Heart right ventricle (tissue), 16 donors: Measurements from ENCODE around the gene FAM83F. TPM values are rescaled to one million over a fixed set of nuclear protein-coding genes. Genes with fewer than 3 reads are reported as not detected.

Source experiments
- ATAC-seq, 8 donors: fragments of 200-7000 bp; cut with Tn5 transposase; one replicate each; pipeline ENCODE4 v1.9.1; 2020; ENCODE audit warnings: mild to moderate bottlenecking in 8 of 8, moderate library complexity in 8 of 8, moderate number of reproducible peaks in 1 of 8
- DNase-seq, 2 donors: peaks; one replicate each; pipeline ENCODE4 v3.0.0-alpha.2; 2020
- H3K27ac ChIP-seq, 10 donors: fragments of 200-600 bp; sonication (generic) in 2 of 10; one replicate each; pipeline versions ENCODE4 v1.5.0 to v1.8.0; 2020 to 2022; ENCODE audit warnings: mild to moderate bottlenecking in 3 of 10
- H3K27me3 ChIP-seq, 7 donors: fragments of 200-600 bp; one replicate each; pipeline ENCODE4 v1.8.0; 2021 to 2022; ENCODE audit warnings: mild to moderate bottlenecking in 2 of 7
- H3K36me3 ChIP-seq, 9 donors: fragments of 200-600 bp; sonication (generic) in 1 of 9; one replicate each; pipeline versions ENCODE4 v1.5.0 to v1.8.0; 2020 to 2022; ENCODE audit warnings: mild to moderate bottlenecking in 2 of 9
- H3K4me1 ChIP-seq, 9 donors: fragments of 200-600 bp; sonication (generic) in 1 of 9; one replicate each; pipeline versions ENCODE4 v1.5.0 to v1.8.0; 2020 to 2022; ENCODE audit warnings: mild to moderate bottlenecking in 4 of 9
- H3K4me3 ChIP-seq, 10 donors: fragments of 200-600 bp; sonication (generic) in 2 of 10; one replicate each; pipeline versions ENCODE4 v1.5.0 to v1.8.0; 2020 to 2022; ENCODE audit warnings: mild to moderate bottlenecking in 7 of 10, moderate library complexity in 2 of 10
- H3K9me3 ChIP-seq, 11 donors: fragments of 200-600 bp in 10 of 11; sonication (generic) in 2 of 11; one replicate each; pipeline versions ENCODE4 v1.5.0 to v1.8.0; 2013 to 2022; ENCODE audit warnings: mild to moderate bottlenecking in 2 of 11, control low read depth in 1 of 11, moderate library complexity in 1 of 11
- WGBS, 2 donors: extraction: QIAGEN DNeasy Blood & Tissue Kit; methylation state at CpG; one replicate each; pipeline ENCODE4 v1.1.7; 2013; ENCODE audit warnings: inconsistent platforms in 1 of 2; 5-methylcytosine and 5-hydroxymethylcytosine counted together
- intact Hi-C, 10 donors: fragments of 100-400 bp; cut with DNase I; formaldehyde crosslinking; loops; one replicate each; pipeline versions ENCODE4 v1.11.1 to v1.14.2; 2022
- polyA plus RNA-seq, 2 donors: library from polyadenylated mRNA; stranded (reverse); fragments of 200-250 nt; gene quantifications; one replicate each; pipeline ENCODE4 v1.2.3, GENCODE V29; 2013
- total RNA-seq, 10 donors: library from RNA; stranded (reverse); fragmentation: NEBNext Ultra II Directional in 3 of 10; extraction: Animal tissue kit (Norgen Biotek cat#: 25700) in 3 of 10; gene quantifications; one replicate each; pipeline versions ENCODE4 v1.2.1 to v1.2.4, GENCODE V29; 2021 to 2023
- TF ChIP-seq, protein P1 (sequence below), 9 donors: fragments of 200-600 bp; sonication (generic) in 2 of 9; IDR thresholded peaks; one replicate each; pipeline versions ENCODE4 v1.5.0 to v1.8.0; 2021 to 2022; ENCODE audit warnings: antibody characterized with exemption in 9 of 9, mild to moderate bottlenecking in 5 of 9, moderate library complexity in 1 of 9
- donor health status: Arrhythmogenic right ventricular cardiomyopathy.
- donor health status: ischemic (EF 13 %, LVEDD 7.1; RV severe dilation, severe dysfunction).
- donor health status: healthy with polysubstance abuse.
- donor health status: DM: no; HTN: yes; CAD: no.
- donor health status: DM: no; HTN: no; CAD: no.
- donor health status: ischemic (EF 25% LVEDD 6.9; RV normal size, moderate dysfunction).
- donor health status: ischemic (EF 25% LVEDD 5.7; RV mildly dilated, moderate dysfunction).
- donor health status: healthy.
- donor health status: DM: yes; HTN: yes; CAD: no.
- donor health status: Ischemic cardiomyopathy.
- donor health status: ischemic (EF 35%, LVEDD 5.7; RV mildly dilated, moderate dysfunction).
- donor health status: nonischemic (EF 11% LVEDD 7.7; RV severe dilation, severe dysfunction).
- donor health status: DM: yes; HTN: yes; CAD: no.
- donor health status: PGD.
- donor health status: ischemic (EF 29% LVEDD 5.4; RV normal size, mild dysfunction).
- donor health status: nonischemic (EF 23%, LVEDD 6.1; RV moderate dilation, normal function).

The FAM83F gene
- total and polyA plus RNA-seq, 12 donors: 1.1 to 9.7 (median 2.3) TPM

DNA sequence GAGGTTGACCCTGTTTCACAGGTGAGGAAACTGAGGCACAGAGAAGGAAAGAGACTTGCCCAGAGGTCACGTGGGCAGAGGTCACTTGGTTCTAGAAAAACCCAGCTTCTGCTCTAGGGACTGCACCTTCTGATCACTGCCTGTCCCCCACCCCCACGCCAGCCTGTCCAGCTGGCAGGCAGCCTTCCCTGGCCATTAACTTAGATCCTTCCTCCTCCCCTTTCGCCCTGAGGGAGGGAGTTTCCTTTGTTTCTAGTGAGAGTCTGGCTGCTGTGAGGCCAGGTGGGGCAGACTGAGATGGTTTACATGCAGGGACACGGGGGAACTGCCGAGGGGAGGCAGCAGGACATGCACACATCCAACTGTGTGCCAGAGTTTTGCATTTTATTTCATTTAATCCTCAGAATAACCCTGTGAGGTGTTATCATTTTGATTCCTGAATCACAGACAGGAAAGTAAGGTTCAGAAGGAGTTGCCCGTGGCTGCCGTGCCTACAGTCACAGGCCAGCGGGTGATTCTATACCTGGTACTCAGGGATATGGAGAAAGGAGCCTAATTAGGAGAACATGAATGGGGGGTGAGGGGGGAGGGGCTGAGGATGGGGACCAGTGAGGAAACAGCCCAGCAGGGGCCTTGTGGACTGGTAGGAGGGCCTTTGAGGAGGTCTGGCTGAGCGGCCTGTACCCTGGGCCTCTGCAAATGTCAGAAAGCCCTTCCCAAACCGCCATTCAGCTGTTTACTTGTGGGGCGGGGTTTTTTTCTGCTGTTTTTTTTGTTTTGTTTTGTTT lies 3.4 kb downstream of the FAM83F start:
- Histone ChIP-seq H3K9me3 (no peaks in the 10 kb centered on the region), H3K36me3 (no peaks in the 10 kb centered on the region), H3K27ac (no peak overlapping the region), H3K4me1 (peaks cover 0 to 27% (median 15%) of the 10 kb centered on the region in 9 donors), H3K27me3 (peaks cover 0 to 45% (median 27%) of the 10 kb centered on the region in 7 donors), H3K4me3 (no peak overlapping the region)
- WGBS, 2 donors: 53 to 66% methylated on average over 11 of the region's 11 CpGs
- intact Hi-C loops: no loop called here
- TF ChIP-seq, protein P1, sequence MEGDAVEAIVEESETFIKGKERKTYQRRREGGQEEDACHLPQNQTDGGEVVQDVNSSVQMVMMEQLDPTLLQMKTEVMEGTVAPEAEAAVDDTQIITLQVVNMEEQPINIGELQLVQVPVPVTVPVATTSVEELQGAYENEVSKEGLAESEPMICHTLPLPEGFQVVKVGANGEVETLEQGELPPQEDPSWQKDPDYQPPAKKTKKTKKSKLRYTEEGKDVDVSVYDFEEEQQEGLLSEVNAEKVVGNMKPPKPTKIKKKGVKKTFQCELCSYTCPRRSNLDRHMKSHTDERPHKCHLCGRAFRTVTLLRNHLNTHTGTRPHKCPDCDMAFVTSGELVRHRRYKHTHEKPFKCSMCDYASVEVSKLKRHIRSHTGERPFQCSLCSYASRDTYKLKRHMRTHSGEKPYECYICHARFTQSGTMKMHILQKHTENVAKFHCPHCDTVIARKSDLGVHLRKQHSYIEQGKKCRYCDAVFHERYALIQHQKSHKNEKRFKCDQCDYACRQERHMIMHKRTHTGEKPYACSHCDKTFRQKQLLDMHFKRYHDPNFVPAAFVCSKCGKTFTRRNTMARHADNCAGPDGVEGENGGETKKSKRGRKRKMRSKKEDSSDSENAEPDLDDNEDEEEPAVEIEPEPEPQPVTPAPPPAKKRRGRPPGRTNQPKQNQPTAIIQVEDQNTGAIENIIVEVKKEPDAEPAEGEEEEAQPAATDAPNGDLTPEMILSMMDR (IDR thresholded peaks at IDR 0.05): no peak
- ATAC-seq (peak in 7 of 8 donors; percentile 37 to 78 (median 53)), DNase-seq (peak; percentile 17 to 48)

DNA sequence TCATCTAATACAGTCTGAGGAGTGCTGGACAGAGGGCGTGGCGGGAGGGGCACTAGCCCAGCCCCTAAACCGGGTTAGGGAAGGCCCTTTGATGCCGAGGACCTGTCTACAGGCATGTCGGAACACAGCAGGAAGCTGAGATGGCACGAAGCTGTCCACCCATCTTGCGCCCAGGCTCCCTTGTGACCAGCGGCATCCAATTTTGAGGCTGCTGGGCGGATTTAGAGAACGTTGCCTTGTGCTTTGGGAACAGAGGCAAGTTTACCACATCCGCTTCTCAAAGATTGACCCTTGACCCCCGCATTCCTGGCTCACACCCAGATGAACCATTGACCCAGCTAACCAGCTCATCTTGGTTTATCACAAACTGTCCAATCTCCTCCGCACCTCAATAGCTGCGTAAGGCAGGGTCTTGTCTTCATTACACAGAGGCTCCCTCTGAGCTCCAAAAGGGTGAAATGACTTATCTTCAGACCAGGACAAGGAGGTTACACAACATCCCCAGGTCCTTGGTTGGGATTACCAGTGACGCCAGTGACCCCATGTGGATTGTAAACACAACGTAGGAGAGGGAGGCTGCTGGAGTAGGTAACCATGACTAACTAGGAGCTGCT lies 4.5 kb downstream of the FAM83F start:
- no peak for DNase-seq
- WGBS, 2 donors: 83 to 86% methylated on average over 16 of the region's 16 CpGs
- peaks cover 0 to 33% (median 16%) of the 10 kb centered on the region in 7 donors for H3K27me3 ChIP-seq
- peaks cover 0 to 27% (median 14%) of the 10 kb centered on the region in 9 donors for H3K4me1 ChIP-seq
- no peaks in the 10 kb centered on the region for H3K9me3 ChIP-seq
- no peak for ATAC-seq
- TF ChIP-seq, protein P1 (IDR thresholded peaks at IDR 0.05): no peak
- H3K27ac ChIP-seq: no peak overlapping the region
- no peaks in the 10 kb centered on the region for H3K36me3 ChIP-seq
- H3K4me3 ChIP-seq: no peak overlapping the region
- intact Hi-C loops: no loop called here

DNA sequence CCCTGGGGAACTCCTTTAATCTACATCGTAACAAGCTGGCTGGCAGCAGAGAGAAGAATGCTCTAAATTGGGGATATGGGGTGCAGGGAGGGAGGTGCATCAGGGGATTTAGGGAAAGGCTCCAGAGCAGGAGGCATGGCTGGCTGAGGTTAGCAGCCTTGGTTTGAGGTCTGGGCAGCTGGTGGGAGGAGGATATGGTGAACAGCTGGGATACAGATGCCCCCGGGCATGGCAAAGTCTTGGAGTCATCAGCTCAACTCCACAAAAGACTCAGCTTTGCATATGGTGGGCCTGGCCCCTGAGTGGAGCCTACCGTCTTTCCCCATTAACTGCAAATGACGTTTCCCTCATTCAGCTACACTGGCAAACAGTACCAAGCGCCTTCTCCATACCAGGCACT lies 5.4 kb downstream of the FAM83F start:
- Histone ChIP-seq H3K27me3 (peaks cover 0 to 26% (median 9%) of the 10 kb centered on the region in 7 donors), H3K4me3 (no peak overlapping the region), H3K4me1 (peaks cover 0 to 25% (median 11%) of the 10 kb centered on the region in 9 donors), H3K9me3 (no peaks in the 10 kb centered on the region), H3K27ac (no peak overlapping the region), H3K36me3 (no peaks in the 10 kb centered on the region)
- no peak for DNase-seq
- intact Hi-C loops: no loop called here
- TF ChIP-seq, protein P1 (IDR thresholded peaks at IDR 0.05): no peak
- no peak for ATAC-seq
- WGBS, 2 donors: 91 to 95% methylated on average over 5 of the region's 5 CpGs

GRCh38 chr22:40001106-40001505 lies 6.4 kb downstream of the FAM83F start:
- H3K9me3 ChIP-seq: no peaks in the 10 kb centered on the region
- H3K27me3 ChIP-seq: peaks cover 0 to 17% (median 0%) of the 10 kb centered on the region in 7 donors
- DNase-seq (no peak), ATAC-seq (no peak)
- H3K4me3 ChIP-seq: no peak overlapping the region
- intact Hi-C loops: no loop called here
- WGBS, 2 donors: 83 to 84% methylated on average over 4 of the region's 4 CpGs
- H3K36me3 ChIP-seq: no peaks in the 10 kb centered on the region
- H3K27ac ChIP-seq: no peak overlapping the region
- TF ChIP-seq, protein P1 (IDR thresholded peaks at IDR 0.05): no peak
- peaks cover 0 to 21% (median 8%) of the 10 kb centered on the region in 9 donors for H3K4me1 ChIP-seq
